ENCODE data around the gene CMIP. TPM values are rescaled to one million over a fixed set of nuclear protein-coding genes. Genes with fewer than 3 reads are reported as not detected.

The CMIP gene
- total RNA-seq, 1 donor from 2014 or later, result 163 TPM

DNA sequence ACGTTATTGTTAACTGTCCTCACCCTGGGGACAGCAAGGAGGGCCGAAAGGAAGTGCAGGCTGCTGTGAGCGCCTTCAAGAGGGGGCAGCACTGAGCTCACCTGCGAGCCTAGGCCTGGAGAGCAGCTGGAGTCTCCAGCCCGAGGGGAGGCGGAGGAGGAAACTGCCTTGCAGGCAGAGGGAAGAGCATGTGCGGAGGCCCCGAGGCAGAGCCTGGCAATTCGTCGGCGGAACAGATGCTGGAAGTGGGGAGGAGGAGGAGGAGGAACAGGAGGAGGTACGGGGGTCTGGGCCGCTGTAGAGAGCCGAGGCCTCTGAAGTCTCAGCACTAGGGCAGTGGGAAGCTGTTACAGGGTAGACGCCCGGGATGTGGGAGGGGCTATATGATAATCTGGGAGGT, 284.8 kb downstream of the CMIP start:
- Mint-ChIP-seq H3K4me3 (ENCODE audit: unreplicated experiment) (peak overlapping the region; percentile 39), H3K36me3 (ENCODE audit: unreplicated experiment) (no peaks in the 10 kb centered on the region), H3K27ac (ENCODE audit: unreplicated experiment) (peak overlapping the region; percentile 76), H3K4me1 (ENCODE audit: low read depth, unreplicated experiment) (peaks cover 7% of the 10 kb centered on the region), H3K9me3 (ENCODE audit: unreplicated experiment) (peaks cover 8% of the 10 kb centered on the region), H3K27me3 (ENCODE audit: unreplicated experiment) (no peaks in the 10 kb centered on the region)
- TF ChIP-seq CTCF (IDR thresholded peaks at IDR 0.05; ENCODE audit: partially characterized antibody, unreplicated experiment), result no peak
- peak; percentile 65 for DNase-seq

GRCh38 chr16:81730090-81731051, 285.8 kb downstream of the CMIP start:
- Mint-ChIP-seq H3K27me3 (ENCODE audit: unreplicated experiment) (no peaks in the 10 kb centered on the region), H3K27ac (ENCODE audit: unreplicated experiment) (peak overlapping the region; percentile 83), H3K4me1 (ENCODE audit: low read depth, unreplicated experiment) (peaks cover 6% of the 10 kb centered on the region), H3K4me3 (ENCODE audit: unreplicated experiment) (peak overlapping the region; percentile 75), H3K36me3 (ENCODE audit: unreplicated experiment) (no peaks in the 10 kb centered on the region), H3K9me3 (ENCODE audit: unreplicated experiment) (peaks cover 8% of the 10 kb centered on the region)
- peak; percentile 99 for DNase-seq
- TF ChIP-seq CTCF (IDR thresholded peaks at IDR 0.05; ENCODE audit: partially characterized antibody, unreplicated experiment), result peak; percentile 92

DNA sequence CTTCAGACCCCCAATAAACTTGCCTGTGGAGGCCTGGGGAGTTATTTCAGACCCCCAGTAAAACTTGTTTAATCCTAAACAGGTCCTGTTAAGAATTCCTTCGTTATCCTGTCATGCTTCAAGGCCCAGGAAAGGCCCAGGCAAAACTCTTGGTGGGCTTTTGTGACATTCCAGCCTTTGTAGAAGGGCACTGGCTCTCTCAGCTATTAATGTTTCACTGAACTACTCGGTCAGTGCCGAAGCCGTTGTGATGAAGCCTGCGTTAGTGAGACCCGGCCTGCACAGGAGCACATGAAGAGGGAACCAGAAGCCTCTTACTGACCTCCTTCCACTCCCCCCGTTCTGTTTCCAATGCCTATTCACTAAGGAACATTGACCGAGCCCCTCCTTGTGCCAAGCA, 287.0 kb downstream of the CMIP start:
- Mint-ChIP-seq H3K27me3 (ENCODE audit: unreplicated experiment) (no peaks in the 10 kb centered on the region), H3K9me3 (ENCODE audit: unreplicated experiment) (peaks cover 8% of the 10 kb centered on the region), H3K27ac (ENCODE audit: unreplicated experiment) (no peak overlapping the region), H3K4me1 (ENCODE audit: low read depth, unreplicated experiment) (peaks cover 6% of the 10 kb centered on the region), H3K4me3 (ENCODE audit: unreplicated experiment) (no peak overlapping the region), H3K36me3 (ENCODE audit: unreplicated experiment) (no peaks in the 10 kb centered on the region)
- no peak for DNase-seq
- TF ChIP-seq CTCF (IDR thresholded peaks at IDR 0.05; ENCODE audit: partially characterized antibody, unreplicated experiment), result no peak

DNA sequence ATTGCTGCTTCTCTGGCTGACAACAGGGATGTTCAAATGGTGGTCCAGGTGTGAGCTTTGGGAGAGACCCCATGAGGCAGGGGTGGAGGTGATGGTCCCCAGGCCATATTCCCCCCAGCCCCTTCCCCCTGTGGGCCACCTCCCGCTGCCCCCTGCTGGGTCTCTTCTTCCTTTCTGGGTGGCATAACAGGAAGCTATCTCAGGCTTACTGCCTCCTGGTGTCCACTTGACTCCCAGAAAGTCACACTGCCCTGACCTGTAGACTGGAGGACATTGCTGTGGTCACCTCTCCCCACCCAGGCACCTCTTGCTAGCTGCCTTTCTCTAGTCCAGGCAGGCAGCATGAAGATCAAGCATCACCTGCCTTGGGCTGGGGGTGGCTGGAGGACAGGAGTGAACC, 288.1 kb downstream of the CMIP start:
- peaks cover 8% of the 10 kb centered on the region for H3K9me3 Mint-ChIP-seq (ENCODE audit: unreplicated experiment)
- no peak overlapping the region for H3K4me3 Mint-ChIP-seq (ENCODE audit: unreplicated experiment)
- no peaks in the 10 kb centered on the region for H3K27me3 Mint-ChIP-seq (ENCODE audit: unreplicated experiment)
- no peaks in the 10 kb centered on the region for H3K36me3 Mint-ChIP-seq (ENCODE audit: unreplicated experiment)
- no peak for DNase-seq
- no peak for TF ChIP-seq CTCF (IDR thresholded peaks at IDR 0.05; ENCODE audit: partially characterized antibody, unreplicated experiment)
- H3K27ac Mint-ChIP-seq (ENCODE audit: unreplicated experiment), result no peak overlapping the region
- H3K4me1 Mint-ChIP-seq (ENCODE audit: low read depth, unreplicated experiment), result peaks cover 6% of the 10 kb centered on the region

DNA sequence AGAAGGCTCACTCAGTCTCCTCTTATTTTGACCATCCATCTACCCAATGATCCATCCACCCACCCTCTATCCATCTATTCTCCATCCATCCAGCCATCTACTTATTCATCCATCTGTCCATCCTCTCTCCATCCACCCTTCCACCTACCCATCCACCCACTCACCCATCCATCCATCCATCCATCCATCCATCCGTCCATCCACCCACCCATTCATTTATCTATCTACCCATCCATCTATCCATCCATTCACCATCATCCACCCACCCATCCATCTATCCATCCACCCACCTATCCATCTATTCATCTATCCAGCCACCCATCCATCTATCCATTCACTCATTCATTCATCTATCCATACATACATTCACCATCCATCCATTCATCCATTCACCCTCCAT, 288.7 kb downstream of the CMIP start:
- TF ChIP-seq CTCF (IDR thresholded peaks at IDR 0.05; ENCODE audit: partially characterized antibody, unreplicated experiment), result no peak
- H3K9me3 Mint-ChIP-seq (ENCODE audit: unreplicated experiment), result peaks cover 8% of the 10 kb centered on the region
- H3K27me3 Mint-ChIP-seq (ENCODE audit: unreplicated experiment), result no peaks in the 10 kb centered on the region
- peaks cover 12% of the 10 kb centered on the region for H3K4me1 Mint-ChIP-seq (ENCODE audit: low read depth, unreplicated experiment)
- H3K4me3 Mint-ChIP-seq (ENCODE audit: unreplicated experiment), result no peak overlapping the region
- no peaks in the 10 kb centered on the region for H3K36me3 Mint-ChIP-seq (ENCODE audit: unreplicated experiment)
- no peak overlapping the region for H3K27ac Mint-ChIP-seq (ENCODE audit: unreplicated experiment)
- no peak for DNase-seq

All from glutamatergic neuron (in vitro differentiated cells).